ENCODE measurements around the gene GALNT9.

GALNT9 gene

GRCh38 chr12:132235116-132235820 is 94.1 kb downstream of the GALNT9 start:
- Histone ChIP-seq H3K27me3 (ENCODE audit: low read depth, low read length) (no peaks in the 10 kb centered on the region), H3K4me3 (ENCODE audit: low read length) (no peak overlapping the region), H3K79me2 (ENCODE audit: low read length) (no peaks in the 10 kb centered on the region), H3K4me2 (ENCODE audit: low read length) (no peak overlapping the region), H3K27ac (ENCODE audit: low read length) (no peak overlapping the region), H3K4me1 (ENCODE audit: low read length) (no peaks in the 10 kb centered on the region), H4K20me1 (ENCODE audit: insufficient read depth, low read length) (no peaks in the 10 kb centered on the region), H3K36me3 (replicated peaks; ENCODE audit: low read depth, low read length) (no peaks in the 10 kb centered on the region), H3K9me3 (ENCODE audit: insufficient read depth, low read length) (no peaks in the 10 kb centered on the region), H3K9ac (ENCODE audit: low read length) (no peak overlapping the region), H2AFZ (ENCODE audit: low read depth, low read length) (no peak overlapping the region)
- TF ChIP-seq, protein P1, sequence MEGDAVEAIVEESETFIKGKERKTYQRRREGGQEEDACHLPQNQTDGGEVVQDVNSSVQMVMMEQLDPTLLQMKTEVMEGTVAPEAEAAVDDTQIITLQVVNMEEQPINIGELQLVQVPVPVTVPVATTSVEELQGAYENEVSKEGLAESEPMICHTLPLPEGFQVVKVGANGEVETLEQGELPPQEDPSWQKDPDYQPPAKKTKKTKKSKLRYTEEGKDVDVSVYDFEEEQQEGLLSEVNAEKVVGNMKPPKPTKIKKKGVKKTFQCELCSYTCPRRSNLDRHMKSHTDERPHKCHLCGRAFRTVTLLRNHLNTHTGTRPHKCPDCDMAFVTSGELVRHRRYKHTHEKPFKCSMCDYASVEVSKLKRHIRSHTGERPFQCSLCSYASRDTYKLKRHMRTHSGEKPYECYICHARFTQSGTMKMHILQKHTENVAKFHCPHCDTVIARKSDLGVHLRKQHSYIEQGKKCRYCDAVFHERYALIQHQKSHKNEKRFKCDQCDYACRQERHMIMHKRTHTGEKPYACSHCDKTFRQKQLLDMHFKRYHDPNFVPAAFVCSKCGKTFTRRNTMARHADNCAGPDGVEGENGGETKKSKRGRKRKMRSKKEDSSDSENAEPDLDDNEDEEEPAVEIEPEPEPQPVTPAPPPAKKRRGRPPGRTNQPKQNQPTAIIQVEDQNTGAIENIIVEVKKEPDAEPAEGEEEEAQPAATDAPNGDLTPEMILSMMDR (IDR thresholded peaks at IDR 0.05; ENCODE audit: low read depth, low read length), result no peak
- no peak for TF ChIP-seq EZH2phosphoT487 (IDR thresholded peaks at IDR 0.05; ENCODE audit: low read depth)

DNA sequence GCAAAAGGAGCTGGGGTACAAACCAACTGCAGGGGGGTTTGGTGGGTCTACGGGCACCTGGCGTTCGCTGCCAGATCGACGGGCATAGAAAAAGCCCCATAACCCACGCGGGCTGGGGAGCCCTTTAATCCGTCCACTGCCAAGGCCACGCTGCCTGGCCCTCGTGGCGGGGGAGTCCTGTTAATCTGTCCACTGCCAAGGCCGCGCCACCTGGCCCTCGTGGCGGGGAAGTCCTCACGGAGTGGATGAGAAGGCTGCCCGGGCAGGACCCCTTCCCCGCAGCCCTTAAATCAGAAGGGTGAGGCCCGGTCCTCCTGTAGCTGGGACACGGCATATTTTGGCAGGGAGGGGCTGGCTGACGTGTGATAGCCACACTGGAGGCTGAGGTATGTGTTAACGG is 99.0 kb downstream of the GALNT9 start:
- no peak overlapping the region for H3K9ac ChIP-seq (ENCODE audit: low read length)
- H3K4me1 ChIP-seq (ENCODE audit: low read length), result no peaks in the 10 kb centered on the region
- H3K27me3 ChIP-seq (ENCODE audit: low read depth, low read length), result no peaks in the 10 kb centered on the region
- H3K79me2 ChIP-seq (ENCODE audit: low read length), result no peaks in the 10 kb centered on the region
- no peak overlapping the region for H3K4me2 ChIP-seq (ENCODE audit: low read length)
- H3K4me3 ChIP-seq (ENCODE audit: low read length), result no peak overlapping the region
- H3K27ac ChIP-seq (ENCODE audit: low read length), result no peak overlapping the region
- H3K36me3 ChIP-seq (replicated peaks; ENCODE audit: low read depth, low read length), result no peaks in the 10 kb centered on the region
- 0 out of 2 replicates have a peak, but pooled peaks cover 4% of the 10 kb centered on the region for H3K9me3 ChIP-seq (ENCODE audit: insufficient read depth, low read length)
- no peak overlapping the region for H2AFZ ChIP-seq (ENCODE audit: low read depth, low read length)
- no peaks in the 10 kb centered on the region for H4K20me1 ChIP-seq (ENCODE audit: insufficient read depth, low read length)
- TF ChIP-seq, protein P1 (IDR thresholded peaks at IDR 0.05; ENCODE audit: low read depth, low read length), result no peak
- no peak for TF ChIP-seq EZH2phosphoT487 (IDR thresholded peaks at IDR 0.05; ENCODE audit: low read depth)

DNA sequence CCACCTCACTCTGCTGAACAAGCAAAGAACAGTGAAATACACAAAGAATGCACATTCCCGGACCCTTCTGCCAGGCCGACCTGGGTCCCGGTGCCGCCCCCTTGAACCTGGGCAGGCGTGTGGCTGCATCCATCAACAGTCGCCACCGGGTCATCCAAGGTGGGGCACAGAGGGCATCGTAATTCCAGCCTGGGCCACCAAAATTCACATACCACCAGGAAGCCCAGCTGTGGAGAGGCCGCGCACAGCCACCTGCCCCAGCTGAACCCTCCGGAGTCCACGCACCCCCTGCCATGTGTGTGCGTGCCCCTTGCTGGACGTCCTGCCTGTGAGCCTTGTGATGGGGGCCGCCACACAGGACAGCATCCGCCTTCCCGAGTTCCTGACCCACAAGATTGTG is 99.5 kb downstream of the GALNT9 start:
- 0 out of 2 replicates have a peak, but pooled peaks cover 4% of the 10 kb centered on the region for H3K9me3 ChIP-seq (ENCODE audit: insufficient read depth, low read length)
- H3K79me2 ChIP-seq (ENCODE audit: low read length), result no peaks in the 10 kb centered on the region
- no peaks in the 10 kb centered on the region for H3K27me3 ChIP-seq (ENCODE audit: low read depth, low read length)
- no peak overlapping the region for H2AFZ ChIP-seq (ENCODE audit: low read depth, low read length)
- no peak overlapping the region for H3K9ac ChIP-seq (ENCODE audit: low read length)
- H4K20me1 ChIP-seq (ENCODE audit: insufficient read depth, low read length), result no peaks in the 10 kb centered on the region
- no peak overlapping the region for H3K4me2 ChIP-seq (ENCODE audit: low read length)
- no peak overlapping the region for H3K4me3 ChIP-seq (ENCODE audit: low read length)
- TF ChIP-seq EZH2phosphoT487 (IDR thresholded peaks at IDR 0.05; ENCODE audit: low read depth), result no peak
- TF ChIP-seq, protein P1 (IDR thresholded peaks at IDR 0.05; ENCODE audit: low read depth, low read length), result no peak
- H3K36me3 ChIP-seq (replicated peaks; ENCODE audit: low read depth, low read length), result no peaks in the 10 kb centered on the region
- H3K27ac ChIP-seq (ENCODE audit: low read length), result no peak overlapping the region
- H3K4me1 ChIP-seq (ENCODE audit: low read length), result no peaks in the 10 kb centered on the region

DNA sequence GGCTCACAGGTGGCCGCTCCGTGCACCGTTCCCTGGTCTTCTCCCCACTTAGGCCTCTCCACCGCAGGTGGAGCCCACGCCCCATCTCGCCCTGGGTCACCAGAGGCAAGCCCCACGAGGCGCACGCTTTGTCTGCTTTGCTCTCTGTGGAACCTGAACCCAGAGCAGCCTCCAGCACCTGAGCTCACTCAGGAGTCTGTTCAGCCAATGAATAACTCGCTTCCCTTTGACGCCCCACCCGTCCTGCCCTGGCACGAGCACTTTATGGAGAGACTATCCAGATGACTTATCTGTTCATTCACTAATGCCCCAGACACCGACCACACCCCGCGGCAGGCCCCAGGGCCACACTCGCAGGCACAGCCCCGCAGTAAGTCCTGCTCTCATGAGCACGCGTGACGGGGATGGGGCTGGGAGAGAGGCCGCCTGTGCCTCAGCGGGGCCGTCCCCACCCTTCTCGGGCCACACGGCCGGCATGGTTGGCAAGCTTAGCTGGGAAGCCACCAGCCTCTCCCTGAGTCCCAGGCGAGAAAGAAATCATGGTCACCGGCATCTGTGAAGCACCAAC is 100.1 kb downstream of the GALNT9 start:
- Histone ChIP-seq H3K27me3 (ENCODE audit: low read depth, low read length) (no peaks in the 10 kb centered on the region), H3K27ac (ENCODE audit: low read length) (no peak overlapping the region), H3K4me3 (ENCODE audit: low read length) (no peak overlapping the region), H3K9ac (ENCODE audit: low read length) (no peak overlapping the region), H3K4me2 (ENCODE audit: low read length) (no peak overlapping the region), H3K4me1 (ENCODE audit: low read length) (no peaks in the 10 kb centered on the region), H4K20me1 (ENCODE audit: insufficient read depth, low read length) (no peaks in the 10 kb centered on the region), H3K79me2 (ENCODE audit: low read length) (no peaks in the 10 kb centered on the region), H3K36me3 (replicated peaks; ENCODE audit: low read depth, low read length) (no peaks in the 10 kb centered on the region), H3K9me3 (ENCODE audit: insufficient read depth, low read length) (0 out of 2 replicates have a peak, but pooled peaks cover 4% of the 10 kb centered on the region), H2AFZ (ENCODE audit: low read depth, low read length) (no peak overlapping the region)
- no peak for TF ChIP-seq EZH2phosphoT487 (IDR thresholded peaks at IDR 0.05; ENCODE audit: low read depth)
- TF ChIP-seq, protein P1 (IDR thresholded peaks at IDR 0.05; ENCODE audit: low read depth, low read length), result no peak

Measured in OCI-LY3 (cell line).